GM23338 (cell line): ENCODE measurements around the gene KCTD19. TPM values are rescaled to one million over a fixed set of nuclear protein-coding genes. Genes with fewer than 3 reads are reported as not detected.

Source experiments
- ATAC-seq: fragments of 200-7000 bp; cut with Tn5 transposase; 3 replicates; pipeline ENCODE4 v1.9.1; 2020
- DNase-seq: peaks from one replicate; pipeline ENCODE4 v3.0.0-alpha.2; 2015; ENCODE audit warnings: low spot score
- H2AFZ ChIP-seq: fragments of 200-600 bp; sonication (generic); 2 replicates; pipeline ENCODE4 v1.8.0; 2016; ENCODE audit warnings: antibody characterized with exemption, mild to moderate bottlenecking, moderate library complexity
- H3F3A ChIP-seq: fragments of 200-600 bp; sonication (generic); replicated peaks from 2 replicates; pipeline ENCODE4 v1.8.0; 2017; ENCODE audit warnings: antibody characterized with exemption, mixed run types, low read depth
- H3K27ac ChIP-seq: fragments of 200-600 bp; sonication (generic); 2 replicates; pipeline ENCODE4 v1.6.1; 2016; ENCODE audit warnings: low read depth
- H3K27me3 ChIP-seq: fragments of 200-600 bp; sonication (generic); 2 replicates; pipeline ENCODE4 v1.8.0; 2016; ENCODE audit warnings: mild to moderate bottlenecking, mixed run types, moderate library complexity; ENCODE audit not compliant: insufficient read depth
- H3K36me3 ChIP-seq: fragments of 200-600 bp; sonication (generic); 2 replicates; pipeline ENCODE4 v1.8.0; 2016; ENCODE audit warnings: mild to moderate bottlenecking; ENCODE audit not compliant: insufficient read depth
- H3K4me1 ChIP-seq: fragments of 200-600 bp; sonication (generic); 2 replicates; pipeline ENCODE4 v1.8.0; 2016; ENCODE audit warnings: mild to moderate bottlenecking, moderate library complexity; ENCODE audit not compliant: insufficient read depth
- H3K4me2 ChIP-seq: fragments of 200-600 bp; sonication (generic); 2 replicates; pipeline ENCODE4 v1.7.1; 2017; ENCODE audit warnings: mixed run types
- H3K4me3 ChIP-seq: fragments of 200-600 bp; sonication (generic); 2 replicates; pipeline ENCODE4 v1.6.1; 2016; ENCODE audit warnings: mixed run types
- H3K79me2 ChIP-seq: fragments of 200-600 bp; sonication (generic); replicated peaks from 2 replicates; pipeline ENCODE4 v1.8.0; 2017; ENCODE audit warnings: mild to moderate bottlenecking; ENCODE audit not compliant: insufficient read depth
- H3K9me2 ChIP-seq: fragments of 200-600 bp; sonication (generic); 2 replicates; pipeline ENCODE4 v1.8.0; 2017; ENCODE audit not compliant: insufficient read depth
- H4K20me1 ChIP-seq: fragments of 200-600 bp; sonication (generic); replicated peaks from 2 replicates; pipeline ENCODE4 v1.8.0; 2017; ENCODE audit warnings: mild to moderate bottlenecking; ENCODE audit not compliant: insufficient read depth
- H3K27ac Mint-ChIP-seq: 2 replicates; pipeline ENCODE4 v1.8.0; 2020; ENCODE audit warnings: inconsistent platforms, mild to moderate bottlenecking, moderate library complexity, mixed read lengths
- H3K27me3 Mint-ChIP-seq: 3 replicates; pipeline ENCODE4 v1.8.0; 2022; ENCODE audit warnings: low read depth, mild to moderate bottlenecking, moderate library complexity, mixed read lengths, inconsistent platforms; ENCODE audit not compliant: insufficient read depth, poor library complexity
- H3K36me3 Mint-ChIP-seq: 3 replicates; pipeline ENCODE4 v1.8.0; 2021; ENCODE audit warnings: low read depth, mild to moderate bottlenecking, inconsistent platforms, moderate library complexity, mixed read lengths
- H3K4me1 Mint-ChIP-seq: 3 replicates; pipeline ENCODE4 v1.8.0; 2020; ENCODE audit warnings: mild to moderate bottlenecking, inconsistent platforms, mixed read lengths
- H3K4me3 Mint-ChIP-seq: 3 replicates; pipeline ENCODE4 v1.8.0; 2021; ENCODE audit warnings: moderate library complexity, mild to moderate bottlenecking, inconsistent platforms, mixed read lengths
- H3K9me3 Mint-ChIP-seq: 3 replicates; pipeline ENCODE4 v1.8.0; 2020; ENCODE audit warnings: moderate library complexity, mild to moderate bottlenecking, inconsistent platforms, mixed read lengths
- CREB1 ChIP-seq: fragments of 250-450 bp; sonication (Bioruptor Pico); IDR thresholded peaks from 2 replicates; pipeline ENCODE4 v1.5.0; 2020; ENCODE audit warnings: low read depth, mild to moderate bottlenecking, moderate library complexity
- CTCF ChIP-seq, 2 experiments: fragments of 200-600 bp in 1 of 2; sonication (generic) in 1 of 2; conservative IDR thresholded peaks; 2 replicates each; pipeline versions ENCODE4 v1.5.1 to v1.6.1; 2016 to 2017; ENCODE audit warnings: antibody characterized with exemption in 2 of 2, low read depth in 2 of 2, mild to moderate bottlenecking in 2 of 2, moderate library complexity in 1 of 2
- ETS1 ChIP-seq: IDR thresholded peaks from 2 replicates; pipeline ENCODE4 v1.6.1; 2016; ENCODE audit warnings: antibody characterized with exemption
- EZH2 ChIP-seq: fragments of 200-600 bp; sonication (generic); IDR thresholded peaks from one replicate; pipeline ENCODE4 v1.8.0; 2017; ENCODE audit warnings: antibody characterized with exemption, mild to moderate bottlenecking, low read depth; ENCODE audit not compliant: unreplicated experiment
- EZH2phosphoT487 ChIP-seq: fragments of 200-600 bp; sonication (generic); IDR thresholded peaks from one replicate; pipeline ENCODE4 v1.8.1; 2018; ENCODE audit warnings: antibody characterized with exemption; ENCODE audit not compliant: unreplicated experiment
- JUNB ChIP-seq: IDR thresholded peaks from one replicate; pipeline ENCODE4 v1.6.1; 2016; ENCODE audit warnings: antibody characterized with exemption; ENCODE audit not compliant: unreplicated experiment
- NANOG ChIP-seq: IDR thresholded peaks from 2 replicates; pipeline ENCODE4 v1.6.1; 2016; ENCODE audit warnings: antibody characterized with exemption, borderline replicate concordance
- POLR2AphosphoS5 ChIP-seq: IDR thresholded peaks from 2 replicates; pipeline ENCODE4 v1.6.1; 2016; ENCODE audit warnings: antibody characterized with exemption, low read depth
- STAT1 ChIP-seq: IDR thresholded peaks from one replicate; pipeline ENCODE4 v1.6.1; 2016; ENCODE audit warnings: antibody characterized with exemption; ENCODE audit not compliant: unreplicated experiment
- ZNF114 ChIP-seq: fragments of 250-450 bp; sonication (Bioruptor Pico); IDR thresholded peaks from 2 replicates; pipeline ENCODE4 v1.5.0; 2020; ENCODE audit warnings: mild to moderate bottlenecking, moderate library complexity
- ZNF331 ChIP-seq: fragments of 250-450 bp; sonication (Bioruptor Pico); IDR thresholded peaks from 2 replicates; pipeline ENCODE4 v1.5.0; 2020; ENCODE audit warnings: low read depth, mild to moderate bottlenecking, moderate library complexity
- polyA plus RNA-seq: library from polyadenylated mRNA; unstranded; fragments of >200 nt; fragmentation: Nextera tagmentation; extraction: Ambion mirVana; gene quantifications from 2 replicates; pipeline ENCODE4 v1.2.1, GENCODE V29; 2016
- total RNA-seq: library from RNA; depleted of rRNA; stranded (reverse); fragments of >200 nt; shearing (Covaris generic); gene quantifications from 2 replicates; pipeline ENCODE4 v1.2.3, GENCODE V29; 2014
- TF ChIP-seq, protein P1 (sequence below): fragments of 250-450 bp; sonication (Bioruptor Pico); IDR thresholded peaks from 2 replicates; pipeline ENCODE4 v1.5.0; 2020; ENCODE audit warnings: mild to moderate bottlenecking, moderate library complexity
- TF ChIP-seq, protein P2 (sequence below): IDR thresholded peaks from one replicate; pipeline ENCODE4 v1.6.1; 2018; ENCODE audit warnings: antibody characterized with exemption; ENCODE audit not compliant: unreplicated experiment

The KCTD19 gene
- total and polyA plus RNA-seq, 2 experiments from 2014 or later = 0.31 to 0.65 TPM

GRCh38 chr16:67255553-67256221, 70.9 kb downstream of the KCTD19 start:
- no peaks in the 10 kb centered on the region for H3K79me2 ChIP-seq
- H3K27me3 ChIP-seq = peaks cover 5% of the 10 kb centered on the region
- DNase-seq (no peak), ATAC-seq (no peak)
- H2AFZ ChIP-seq = no peak overlapping the region
- H3K4me2 ChIP-seq = no peak overlapping the region
- no peak overlapping the region for H3K27ac ChIP-seq
- H3K4me3 ChIP-seq = no peak overlapping the region
- TF ChIP-seq ETS1 = no peak
- TF ChIP-seq EZH2phosphoT487 = no peak
- no peak for TF ChIP-seq CREB1 (CRISPR knock-in tag)
- no peak for TF ChIP-seq NANOG
- no peak for TF ChIP-seq POLR2AphosphoS5
- TF ChIP-seq, protein P1, sequence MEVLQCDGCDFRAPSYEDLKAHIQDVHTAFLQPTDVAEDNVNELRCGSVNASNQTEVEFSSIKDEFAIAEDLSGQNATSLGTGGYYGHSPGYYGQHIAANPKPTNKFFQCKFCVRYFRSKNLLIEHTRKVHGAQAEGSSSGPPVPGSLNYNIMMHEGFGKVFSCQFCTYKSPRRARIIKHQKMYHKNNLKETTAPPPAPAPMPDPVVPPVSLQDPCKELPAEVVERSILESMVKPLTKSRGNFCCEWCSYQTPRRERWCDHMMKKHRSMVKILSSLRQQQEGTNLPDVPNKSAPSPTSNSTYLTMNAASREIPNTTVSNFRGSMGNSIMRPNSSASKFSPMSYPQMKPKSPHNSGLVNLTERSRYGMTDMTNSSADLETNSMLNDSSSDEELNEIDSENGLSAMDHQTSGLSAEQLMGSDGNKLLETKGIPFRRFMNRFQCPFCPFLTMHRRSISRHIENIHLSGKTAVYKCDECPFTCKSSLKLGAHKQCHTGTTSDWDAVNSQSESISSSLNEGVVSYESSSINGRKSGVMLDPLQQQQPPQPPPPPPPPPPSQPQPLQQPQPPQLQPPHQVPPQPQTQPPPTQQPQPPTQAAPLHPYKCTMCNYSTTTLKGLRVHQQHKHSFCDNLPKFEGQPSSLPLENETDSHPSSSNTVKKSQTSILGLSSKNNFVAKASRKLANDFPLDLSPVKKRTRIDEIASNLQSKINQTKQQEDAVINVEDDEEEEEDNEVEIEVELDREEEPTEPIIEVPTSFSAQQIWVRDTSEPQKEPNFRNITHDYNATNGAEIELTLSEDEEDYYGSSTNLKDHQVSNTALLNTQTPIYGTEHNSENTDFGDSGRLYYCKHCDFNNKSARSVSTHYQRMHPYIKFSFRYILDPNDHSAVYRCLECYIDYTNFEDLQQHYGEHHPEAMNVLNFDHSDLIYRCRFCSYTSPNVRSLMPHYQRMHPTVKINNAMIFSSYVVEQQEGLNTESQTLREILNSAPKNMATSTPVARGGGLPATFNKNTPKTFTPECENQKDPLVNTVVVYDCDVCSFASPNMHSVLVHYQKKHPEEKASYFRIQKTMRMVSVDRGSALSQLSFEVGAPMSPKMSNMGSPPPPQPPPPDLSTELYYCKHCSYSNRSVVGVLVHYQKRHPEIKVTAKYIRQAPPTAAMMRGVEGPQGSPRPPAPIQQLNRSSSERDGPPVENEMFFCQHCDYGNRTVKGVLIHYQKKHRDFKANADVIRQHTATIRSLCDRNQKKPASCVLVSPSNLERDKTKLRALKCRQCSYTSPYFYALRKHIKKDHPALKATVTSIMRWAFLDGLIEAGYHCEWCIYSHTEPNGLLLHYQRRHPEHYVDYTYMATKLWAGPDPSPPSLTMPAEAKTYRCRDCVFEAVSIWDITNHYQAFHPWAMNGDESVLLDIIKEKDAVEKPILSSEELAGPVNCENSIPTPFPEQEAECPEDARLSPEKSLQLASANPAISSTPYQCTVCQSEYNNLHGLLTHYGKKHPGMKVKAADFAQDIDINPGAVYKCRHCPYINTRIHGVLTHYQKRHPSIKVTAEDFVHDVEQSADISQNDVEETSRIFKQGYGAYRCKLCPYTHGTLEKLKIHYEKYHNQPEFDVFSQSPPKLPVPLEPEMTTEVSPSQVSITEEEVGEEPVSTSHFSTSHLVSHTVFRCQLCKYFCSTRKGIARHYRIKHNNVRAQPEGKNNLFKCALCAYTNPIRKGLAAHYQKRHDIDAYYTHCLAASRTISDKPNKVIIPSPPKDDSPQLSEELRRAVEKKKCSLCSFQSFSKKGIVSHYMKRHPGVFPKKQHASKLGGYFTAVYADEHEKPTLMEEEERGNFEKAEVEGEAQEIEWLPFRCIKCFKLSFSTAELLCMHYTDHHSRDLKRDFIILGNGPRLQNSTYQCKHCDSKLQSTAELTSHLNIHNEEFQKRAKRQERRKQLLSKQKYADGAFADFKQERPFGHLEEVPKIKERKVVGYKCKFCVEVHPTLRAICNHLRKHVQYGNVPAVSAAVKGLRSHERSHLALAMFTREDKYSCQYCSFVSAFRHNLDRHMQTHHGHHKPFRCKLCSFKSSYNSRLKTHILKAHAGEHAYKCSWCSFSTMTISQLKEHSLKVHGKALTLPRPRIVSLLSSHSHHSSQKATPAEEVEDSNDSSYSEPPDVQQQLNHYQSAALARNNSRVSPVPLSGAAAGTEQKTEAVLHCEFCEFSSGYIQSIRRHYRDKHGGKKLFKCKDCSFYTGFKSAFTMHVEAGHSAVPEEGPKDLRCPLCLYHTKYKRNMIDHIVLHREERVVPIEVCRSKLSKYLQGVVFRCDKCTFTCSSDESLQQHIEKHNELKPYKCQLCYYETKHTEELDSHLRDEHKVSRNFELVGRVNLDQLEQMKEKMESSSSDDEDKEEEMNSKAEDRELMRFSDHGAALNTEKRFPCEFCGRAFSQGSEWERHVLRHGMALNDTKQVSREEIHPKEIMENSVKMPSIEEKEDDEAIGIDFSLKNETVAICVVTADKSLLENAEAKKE = no peak
- TF ChIP-seq, protein P2, sequence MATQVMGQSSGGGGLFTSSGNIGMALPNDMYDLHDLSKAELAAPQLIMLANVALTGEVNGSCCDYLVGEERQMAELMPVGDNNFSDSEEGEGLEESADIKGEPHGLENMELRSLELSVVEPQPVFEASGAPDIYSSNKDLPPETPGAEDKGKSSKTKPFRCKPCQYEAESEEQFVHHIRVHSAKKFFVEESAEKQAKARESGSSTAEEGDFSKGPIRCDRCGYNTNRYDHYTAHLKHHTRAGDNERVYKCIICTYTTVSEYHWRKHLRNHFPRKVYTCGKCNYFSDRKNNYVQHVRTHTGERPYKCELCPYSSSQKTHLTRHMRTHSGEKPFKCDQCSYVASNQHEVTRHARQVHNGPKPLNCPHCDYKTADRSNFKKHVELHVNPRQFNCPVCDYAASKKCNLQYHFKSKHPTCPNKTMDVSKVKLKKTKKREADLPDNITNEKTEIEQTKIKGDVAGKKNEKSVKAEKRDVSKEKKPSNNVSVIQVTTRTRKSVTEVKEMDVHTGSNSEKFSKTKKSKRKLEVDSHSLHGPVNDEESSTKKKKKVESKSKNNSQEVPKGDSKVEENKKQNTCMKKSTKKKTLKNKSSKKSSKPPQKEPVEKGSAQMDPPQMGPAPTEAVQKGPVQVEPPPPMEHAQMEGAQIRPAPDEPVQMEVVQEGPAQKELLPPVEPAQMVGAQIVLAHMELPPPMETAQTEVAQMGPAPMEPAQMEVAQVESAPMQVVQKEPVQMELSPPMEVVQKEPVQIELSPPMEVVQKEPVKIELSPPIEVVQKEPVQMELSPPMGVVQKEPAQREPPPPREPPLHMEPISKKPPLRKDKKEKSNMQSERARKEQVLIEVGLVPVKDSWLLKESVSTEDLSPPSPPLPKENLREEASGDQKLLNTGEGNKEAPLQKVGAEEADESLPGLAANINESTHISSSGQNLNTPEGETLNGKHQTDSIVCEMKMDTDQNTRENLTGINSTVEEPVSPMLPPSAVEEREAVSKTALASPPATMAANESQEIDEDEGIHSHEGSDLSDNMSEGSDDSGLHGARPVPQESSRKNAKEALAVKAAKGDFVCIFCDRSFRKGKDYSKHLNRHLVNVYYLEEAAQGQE = no peak
- no peak for TF ChIP-seq STAT1
- TF ChIP-seq ZNF331 (CRISPR knock-in tag) = no peak
- no peak for TF ChIP-seq ZNF114 (CRISPR knock-in tag)
- no peak for TF ChIP-seq CTCF (conservative IDR thresholded peaks at IDR 0.05; ENCODE audit: low read depth in 2 of 2)
- no peak for TF ChIP-seq EZH2
- no peak for TF ChIP-seq JUNB
- H3F3A ChIP-seq = no peaks in the 10 kb centered on the region
- H3K36me3 Mint-ChIP-seq = peaks cover 5% of the 10 kb centered on the region; the same call in 2 of the 3 replicates
- no peaks in the 10 kb centered on the region for H3K4me1 ChIP-seq
- no peaks in the 10 kb centered on the region for H3K9me3 Mint-ChIP-seq
- peaks cover 4% of the 10 kb centered on the region; the same call in 1 of the 3 replicates for H3K4me1 Mint-ChIP-seq
- no peaks in the 10 kb centered on the region for H3K36me3 ChIP-seq
- peaks cover 7% of the 10 kb centered on the region for H3K27me3 Mint-ChIP-seq
- H3K9me2 ChIP-seq = no peaks in the 10 kb centered on the region
- no peak overlapping the region for H3K27ac Mint-ChIP-seq
- no peak overlapping the region for H3K4me3 Mint-ChIP-seq
- no peaks in the 10 kb centered on the region; the same call in none of the 2 replicates for H4K20me1 ChIP-seq
